Measurements from ENCODE around the gene GPR179. TPM values are rescaled to one million over a fixed set of nuclear protein-coding genes. Genes with fewer than 3 reads are reported as not detected.

GPR179 gene, protein sequence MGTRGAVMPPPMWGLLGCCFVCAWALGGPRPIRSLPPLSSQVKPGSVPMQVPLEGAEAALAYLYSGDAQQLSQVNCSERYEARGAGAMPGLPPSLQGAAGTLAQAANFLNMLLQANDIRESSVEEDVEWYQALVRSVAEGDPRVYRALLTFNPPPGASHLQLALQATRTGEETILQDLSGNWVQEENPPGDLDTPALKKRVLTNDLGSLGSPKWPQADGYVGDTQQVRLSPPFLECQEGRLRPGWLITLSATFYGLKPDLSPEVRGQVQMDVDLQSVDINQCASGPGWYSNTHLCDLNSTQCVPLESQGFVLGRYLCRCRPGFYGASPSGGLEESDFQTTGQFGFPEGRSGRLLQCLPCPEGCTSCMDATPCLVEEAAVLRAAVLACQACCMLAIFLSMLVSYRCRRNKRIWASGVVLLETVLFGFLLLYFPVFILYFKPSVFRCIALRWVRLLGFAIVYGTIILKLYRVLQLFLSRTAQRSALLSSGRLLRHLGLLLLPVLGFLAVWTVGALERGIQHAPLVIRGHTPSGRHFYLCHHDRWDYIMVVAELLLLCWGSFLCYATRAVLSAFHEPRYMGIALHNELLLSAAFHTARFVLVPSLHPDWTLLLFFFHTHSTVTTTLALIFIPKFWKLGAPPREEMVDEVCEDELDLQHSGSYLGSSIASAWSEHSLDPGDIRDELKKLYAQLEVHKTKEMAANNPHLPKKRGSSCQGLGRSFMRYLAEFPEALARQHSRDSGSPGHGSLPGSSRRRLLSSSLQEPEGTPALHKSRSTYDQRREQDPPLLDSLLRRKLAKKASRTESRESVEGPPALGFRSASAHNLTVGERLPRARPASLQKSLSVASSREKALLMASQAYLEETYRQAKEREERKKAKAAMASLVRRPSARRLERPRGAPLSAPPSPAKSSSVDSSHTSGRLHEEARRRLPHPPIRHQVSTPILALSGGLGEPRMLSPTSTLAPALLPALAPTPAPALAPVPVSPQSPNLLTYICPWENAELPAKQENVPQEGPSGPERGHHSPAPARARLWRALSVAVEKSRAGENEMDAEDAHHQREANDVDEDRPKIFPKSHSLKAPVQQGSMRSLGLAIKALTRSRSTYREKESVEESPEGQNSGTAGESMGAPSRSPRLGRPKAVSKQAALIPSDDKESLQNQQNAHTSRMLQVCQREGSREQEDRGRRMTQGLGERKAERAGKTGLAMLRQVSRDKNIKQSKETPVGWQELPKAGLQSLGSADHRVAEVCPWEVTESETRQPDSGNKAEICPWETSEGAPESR (N-terminal part only)
- total RNA-seq (ENCODE audit: low replicate concordance), result 0.14 and 0.59 TPM in 2 replicates
- long read RNA-seq, result 0 reads

- H3K27me3 Mint-ChIP-seq, result peaks cover 8% of the 10 kb centered on the region
- H3K4me1 Mint-ChIP-seq (ENCODE audit: unreplicated experiment), result peaks cover 6% of the 10 kb centered on the region
These were observed at the start of gene GPR179 for GRCh38 chr17:38343608-38344419. TSS of gene GPR179 (minus strand) at chr17:38343956. CDS start at chr17:38343789, 167 bp downstream.

DNA sequence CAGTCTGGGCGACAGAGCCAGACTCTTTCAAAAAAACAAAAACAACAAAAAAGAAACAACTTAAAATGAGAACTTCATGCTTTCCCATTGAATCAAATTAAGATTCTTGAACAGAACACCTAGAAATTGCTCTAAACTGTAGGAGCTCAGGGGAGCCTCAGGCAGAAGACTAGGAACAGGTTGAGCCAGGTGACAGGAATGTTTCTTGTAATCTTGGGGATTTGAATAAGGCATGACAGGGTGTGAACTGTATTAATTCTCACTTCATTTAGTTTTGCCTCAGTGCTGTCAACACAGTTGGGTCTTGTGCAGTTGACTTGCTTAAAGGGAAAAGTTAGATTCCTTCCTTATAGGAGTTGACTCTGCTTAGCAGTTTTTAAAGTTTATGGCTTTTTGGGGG is 35.7 kb upstream of the GPR179 start:
- Mint-ChIP-seq H3K27ac (peak overlapping the region; percentile 83), H3K4me3 (no peak overlapping the region), H3K4me1 (ENCODE audit: unreplicated experiment) (no peaks in the 10 kb centered on the region), H3K9me3 (no peaks in the 10 kb centered on the region), H3K27me3 (no peaks in the 10 kb centered on the region), H3K36me3 (peaks cover 18% of the 10 kb centered on the region)
- TF ChIP-seq CTCF (conservative IDR thresholded peaks at IDR 0.05), result no peak
- DNase-seq (ENCODE audit: extremely low spot score, unreplicated experiment), result no peak

More at GRCh38 chr17:38343608-38344419, at the start of gene GPR179:
- H3K36me3 Mint-ChIP-seq, result no peaks in the 10 kb centered on the region
- no peak within 1 kb of the TSS for H3K27ac Mint-ChIP-seq
- no peak for TF ChIP-seq CTCF (conservative IDR thresholded peaks at IDR 0.05)
- no peaks in the 10 kb centered on the region for H3K9me3 Mint-ChIP-seq
- DNase-seq (ENCODE audit: extremely low spot score, unreplicated experiment), result no peak
- H3K4me3 Mint-ChIP-seq, result no peak within 1 kb of the TSS

DNA sequence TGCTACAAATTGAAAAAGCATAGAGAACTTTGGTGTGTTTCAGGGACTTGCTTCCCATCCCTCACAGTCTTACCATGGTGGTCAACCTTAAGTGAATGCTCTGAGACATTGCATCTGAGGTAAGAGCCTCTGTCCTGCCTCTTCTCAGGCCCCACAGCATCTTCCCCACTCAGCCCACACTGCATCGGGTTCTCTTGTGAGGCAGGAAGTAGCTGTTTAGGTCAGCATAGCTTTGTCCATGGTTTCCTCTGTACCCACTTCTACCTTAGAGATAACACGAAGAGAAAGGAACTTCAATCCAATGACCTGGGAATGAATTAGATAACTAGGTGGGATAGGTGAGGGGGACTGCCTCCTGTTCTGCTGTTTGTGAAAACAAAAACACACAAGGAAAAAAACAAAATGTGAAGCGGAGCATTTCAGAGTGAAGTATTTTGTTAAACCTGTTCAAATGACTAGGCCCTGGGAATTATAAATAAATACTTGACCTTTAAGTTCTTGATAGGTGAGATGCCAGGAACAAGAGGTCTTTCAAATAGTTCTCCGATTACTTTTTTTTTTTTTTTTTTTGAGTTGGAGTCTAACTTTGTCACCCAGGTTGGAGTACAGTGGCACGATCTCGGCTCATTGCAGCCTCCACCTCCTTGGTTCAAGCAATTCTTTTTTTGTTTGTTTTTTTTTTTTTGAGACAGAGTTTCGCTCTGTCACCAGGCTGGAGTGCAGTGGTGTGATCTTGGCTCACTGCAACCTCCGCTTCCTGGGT is 25.5 kb upstream of the GPR179 start:
- TF ChIP-seq CTCF (conservative IDR thresholded peaks at IDR 0.05), result no peak
- no peak for DNase-seq (ENCODE audit: extremely low spot score, unreplicated experiment)
- Mint-ChIP-seq H3K4me3 (no peak overlapping the region), H3K9me3 (no peaks in the 10 kb centered on the region), H3K27me3 (no peaks in the 10 kb centered on the region), H3K36me3 (peaks cover 26% of the 10 kb centered on the region), H3K4me1 (ENCODE audit: unreplicated experiment) (no peaks in the 10 kb centered on the region), H3K27ac (no peak overlapping the region)

GRCh38 chr17:38364741-38365140 is 21.0 kb upstream of the GPR179 start:
- Mint-ChIP-seq H3K4me3 (no peak overlapping the region), H3K9me3 (no peaks in the 10 kb centered on the region), H3K36me3 (peaks cover 20% of the 10 kb centered on the region), H3K27me3 (no peaks in the 10 kb centered on the region), H3K27ac (no peak overlapping the region), H3K4me1 (ENCODE audit: unreplicated experiment) (peaks cover 11% of the 10 kb centered on the region)
- no peak for DNase-seq (ENCODE audit: extremely low spot score, unreplicated experiment)
- TF ChIP-seq CTCF (conservative IDR thresholded peaks at IDR 0.05), result no peak

All from type B pancreatic cell (in vitro differentiated cells).